Activated CD8-positive, alpha-beta memory T cell treated with anti-CD3 and anti-CD28 coated beads, Interleukin-2, amount 50 U/mL, for 48 hours (primary cell): ENCODE results near the gene TTBK1.

ENCODE experiments used
- DNase-seq: peaks from one replicate; pipeline ENCODE4 v3.0.0-alpha.2; 2020

TTBK1 gene

GRCh38 chr6:43307451-43308100 is 64.3 kb downstream of the TTBK1 start:
- DNase-seq, result no peak

- peak; percentile 75 for DNase-seq
Measured at GRCh38 chr6:43308101-43308989, 65.1 kb downstream of the TTBK1 start, which contains the start of gene CRIP3. TSS of gene CRIP3 (minus strand) at chr6:43308826. CDS start at chr6:43308792, 34 bp downstream.

GRCh38 chr6:43308990-43309477 is 65.8 kb downstream of the TTBK1 start:
- DNase-seq, result peak; percentile 52

- no peak for DNase-seq
Measured at GRCh38 chr6:43310134-43310533, 66.9 kb downstream of the TTBK1 start.

- DNase-seq, result no peak
Measured at GRCh38 chr6:43310624-43311023, 67.3 kb downstream of the TTBK1 start.

GRCh38 chr6:43311666-43312065 is 68.4 kb downstream of the TTBK1 start:
- DNase-seq, result no peak

- DNase-seq, result no peak
Measured at GRCh38 chr6:43313813-43314212, 70.5 kb downstream of the TTBK1 start.

- no peak for DNase-seq
Measured at GRCh38 chr6:43318011-43318410, 74.7 kb downstream of the TTBK1 start.

- DNase-seq, result no peak
Measured at GRCh38 chr6:43325876-43326275, 82.6 kb downstream of the TTBK1 start.

- DNase-seq, result no peak
Measured at GRCh38 chr6:43328528-43328927, 85.2 kb downstream of the TTBK1 start.

- no peak for DNase-seq
Measured at GRCh38 chr6:43331470-43331869, 88.2 kb downstream of the TTBK1 start.

GRCh38 chr6:43331891-43332290 is 88.6 kb downstream of the TTBK1 start:
- DNase-seq, result no peak

GRCh38 chr6:43334466-43335095 is 91.3 kb downstream of the TTBK1 start:
- DNase-seq, result no peak

- no peak for DNase-seq
Measured at GRCh38 chr6:43335469-43335868, 92.2 kb downstream of the TTBK1 start.

GRCh38 chr6:43336382-43336781 is 93.1 kb downstream of the TTBK1 start:
- no peak for DNase-seq
